ENCODE measurements around the gene AUTS2.

AUTS2 gene

DNA sequence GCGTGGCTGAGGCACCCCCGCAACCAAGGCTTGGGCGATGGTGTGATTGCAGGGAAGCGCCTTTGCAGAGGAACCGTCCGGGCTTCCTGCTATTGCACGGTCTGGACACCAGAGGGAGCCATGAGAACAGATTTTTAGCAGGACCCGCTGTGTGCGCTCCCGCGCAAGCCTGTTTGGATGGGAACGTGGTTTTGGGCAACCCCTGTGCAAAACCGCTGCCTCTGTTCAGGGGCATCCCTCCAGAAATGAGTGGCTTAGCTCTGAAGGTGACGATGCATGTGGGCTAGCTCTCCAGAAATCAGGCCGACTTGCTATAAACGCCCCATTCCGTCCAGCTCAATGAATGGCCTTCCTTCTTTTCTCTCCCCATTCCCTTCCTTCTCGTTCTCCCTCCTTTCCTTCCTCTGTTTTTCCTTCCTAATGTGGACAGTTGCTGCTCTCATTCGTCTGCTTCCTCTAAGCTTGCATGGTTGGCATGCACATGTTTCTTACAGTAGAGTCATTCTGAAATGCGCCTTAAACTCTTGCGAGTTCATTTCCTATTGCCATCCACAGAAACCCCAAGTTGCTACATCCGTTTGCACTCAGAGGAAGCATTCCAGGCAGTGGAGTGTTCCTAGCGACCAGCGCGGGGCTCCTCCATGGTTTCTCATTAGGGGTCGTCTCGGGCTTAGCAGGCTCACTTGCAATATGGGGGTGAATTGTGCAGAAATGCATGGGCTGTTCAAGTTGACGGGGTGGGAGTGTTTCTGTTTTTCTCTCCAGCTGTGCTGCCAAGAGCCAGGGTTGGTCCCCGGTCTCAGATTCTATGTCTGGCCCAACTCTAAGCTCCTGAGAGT is 1231.2 kb downstream of the AUTS2 start:
- DNase-seq, result peak; percentile 77

- no peak for DNase-seq
Observed at GRCh38 chr7:70830060-70830395, 1231.8 kb downstream of the AUTS2 start.

- DNase-seq, result no peak
Observed at GRCh38 chr7:70830426-70830825, 1232.2 kb downstream of the AUTS2 start.

DNA sequence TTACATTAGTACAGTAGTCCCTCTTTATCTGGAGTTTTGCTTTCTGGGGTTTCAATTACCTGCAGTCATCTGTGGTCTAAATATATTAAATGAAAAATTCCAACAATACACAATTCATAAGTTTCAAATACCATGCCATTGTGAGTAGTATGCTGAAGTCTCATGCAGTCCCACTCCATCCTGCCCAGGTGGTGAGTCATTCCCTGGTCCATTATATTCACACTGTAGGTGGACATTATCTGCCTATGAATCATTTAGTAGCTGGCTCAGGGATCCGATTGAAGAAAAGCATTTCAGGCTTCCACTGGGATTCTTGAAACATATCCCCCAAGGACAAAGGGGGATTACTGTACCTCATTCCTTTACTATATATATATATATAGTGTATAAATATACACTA is 1235.5 kb downstream of the AUTS2 start:
- DNase-seq, result no peak

DNA sequence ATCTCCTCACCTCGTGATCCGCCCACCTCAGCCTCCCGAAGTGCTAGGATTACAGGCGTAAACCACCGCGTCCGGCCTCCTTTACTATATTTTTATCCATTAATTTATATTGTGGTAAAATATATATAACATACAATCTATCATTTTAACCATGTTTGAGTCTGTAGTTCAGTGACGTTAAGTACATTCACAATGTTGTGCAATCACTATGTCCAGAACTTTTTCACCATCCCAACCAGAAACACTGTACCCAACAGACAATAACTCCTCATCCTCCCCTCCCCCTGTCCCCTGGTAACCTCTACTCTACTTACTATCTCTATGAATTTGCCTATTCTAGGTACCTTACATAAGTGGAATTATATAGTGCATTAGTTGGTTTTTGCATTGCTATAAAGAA is 1236.1 kb downstream of the AUTS2 start:
- no peak for DNase-seq

DNA sequence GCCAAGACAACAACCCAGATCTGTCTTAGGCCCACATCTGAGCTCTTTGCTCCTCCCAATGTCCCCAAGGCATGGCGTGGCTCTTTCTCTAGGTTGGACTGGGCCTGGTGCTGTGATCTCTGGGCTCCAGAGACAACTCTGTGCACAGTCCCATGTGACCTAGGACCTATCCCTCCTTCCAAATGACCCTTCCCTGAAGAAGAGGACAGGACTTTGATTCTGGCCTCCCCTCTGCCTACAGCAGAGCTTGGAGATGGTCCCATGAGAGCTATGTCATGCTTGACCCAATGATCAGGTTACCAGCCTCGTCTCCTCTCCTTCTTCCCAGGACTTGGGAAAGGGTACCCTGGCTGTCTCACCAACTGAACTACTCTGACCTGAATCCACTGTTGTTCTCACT is 1237.4 kb downstream of the AUTS2 start:
- no peak for DNase-seq

DNA sequence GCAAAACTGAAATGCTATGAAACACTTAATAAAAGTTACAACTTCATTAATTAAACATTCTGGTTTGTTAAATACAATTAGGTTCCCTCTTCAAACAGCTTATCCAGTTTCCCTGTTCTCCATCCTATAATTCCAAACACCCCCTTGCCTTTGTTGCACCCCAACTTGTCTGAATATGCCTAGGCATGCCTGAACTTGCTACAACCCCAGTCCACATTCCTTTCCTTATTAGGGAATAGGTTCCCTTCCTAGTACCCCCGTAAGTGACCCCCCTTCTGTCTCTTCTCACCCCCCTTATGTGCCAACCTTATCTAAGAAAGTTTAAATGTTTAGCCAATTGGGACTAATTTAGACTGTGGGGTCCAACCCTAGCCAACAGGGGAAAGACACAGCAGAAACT is 1238.0 kb downstream of the AUTS2 start:
- DNase-seq, result no peak

- no peak for DNase-seq
Observed at GRCh38 chr7:70836946-70837345, 1238.7 kb downstream of the AUTS2 start.

DNA sequence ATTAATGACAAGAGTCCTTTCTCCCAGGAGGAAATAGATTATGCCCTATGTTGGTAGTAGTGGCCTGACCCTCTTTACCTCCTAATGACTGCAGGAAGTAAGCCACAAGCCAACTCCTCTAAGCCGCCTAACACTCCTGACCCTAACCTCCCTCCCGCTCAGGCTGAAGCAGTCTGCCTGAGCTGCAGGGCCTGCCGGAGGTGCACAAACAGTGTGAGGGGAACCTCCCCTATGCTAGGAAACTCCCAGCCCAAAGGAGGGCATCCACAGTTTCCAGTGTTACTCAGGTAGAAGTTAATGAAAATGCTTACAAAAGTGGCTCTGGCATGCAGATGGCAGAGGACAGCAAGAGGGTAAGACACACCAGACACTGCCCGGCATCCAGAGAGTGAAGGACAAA is 1239.3 kb downstream of the AUTS2 start:
- DNase-seq, result no peak

DNA sequence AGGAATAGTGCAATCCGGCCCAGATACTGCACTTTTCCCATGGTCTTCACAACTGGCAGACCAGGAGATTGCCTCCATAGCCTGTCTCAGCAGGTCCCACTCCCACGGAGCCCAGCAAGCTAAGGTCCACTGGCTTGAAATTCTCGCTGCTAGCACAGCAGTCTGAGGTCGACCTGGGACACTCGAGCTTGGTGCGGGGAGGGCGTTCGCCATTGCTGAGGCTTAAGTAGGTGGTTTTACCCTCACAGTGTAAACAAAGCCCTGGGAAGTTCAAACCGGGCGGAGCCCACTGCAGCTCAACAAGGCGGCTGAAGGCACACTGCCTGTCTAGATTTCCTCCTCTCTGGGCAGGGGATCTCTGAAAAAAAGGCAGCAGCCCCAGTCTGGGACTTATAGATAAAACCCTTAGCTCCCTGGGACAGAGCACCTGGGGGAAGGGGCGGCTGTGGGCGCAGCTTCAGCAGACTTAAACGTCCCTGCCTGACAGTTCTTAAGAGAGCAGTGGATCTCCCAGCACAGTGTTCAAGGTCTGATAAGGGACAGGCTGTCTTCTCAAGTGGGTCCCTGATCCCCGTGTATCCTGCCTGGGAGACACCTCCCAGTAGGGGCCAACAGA is 1240.1 kb downstream of the AUTS2 start:
- DNase-seq, result no peak

Measured in right hindlimb (tissue), 1 donor.